ENCODE results near the gene TIAM1.

DNA sequence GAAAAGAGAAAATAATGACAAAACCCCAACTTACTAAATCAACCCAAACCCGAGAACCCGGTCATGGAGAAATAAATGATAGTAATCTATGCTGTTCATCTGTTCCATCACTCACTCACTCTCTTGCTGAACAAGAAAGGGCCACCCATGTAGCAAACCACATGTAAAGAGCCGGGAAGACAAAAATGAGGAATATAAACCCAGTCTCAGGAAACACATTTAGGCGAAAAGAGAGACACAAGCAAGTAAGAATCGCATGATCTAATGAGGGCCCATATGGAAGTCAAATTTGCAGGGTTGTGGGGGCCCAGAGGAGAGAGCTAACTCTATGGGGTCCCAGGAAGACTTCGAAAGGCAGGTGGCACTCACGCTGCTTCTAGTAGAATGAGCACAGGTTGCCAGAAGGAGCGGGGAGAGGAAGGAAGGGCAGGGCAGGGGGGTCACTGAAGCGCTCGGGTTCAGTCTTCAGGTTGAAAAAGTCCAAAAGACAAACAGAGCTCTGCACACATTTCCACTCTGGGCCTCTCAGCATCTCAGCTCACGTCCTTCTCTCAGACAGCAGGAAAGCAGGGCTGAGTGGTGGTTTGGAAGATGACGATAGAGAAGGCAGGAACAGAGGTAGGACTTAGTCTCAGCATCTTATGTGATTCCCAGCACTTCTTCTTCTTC is 162.8 kb downstream of the TIAM1 start:
- no peak for TF ChIP-seq CTCF (IDR thresholded peaks at IDR 0.05)
- no peak for TF ChIP-seq POLR2A (IDR thresholded peaks at IDR 0.05)
